Measurements from ENCODE around the gene CDH4. TPM values are rescaled to one million over a fixed set of nuclear protein-coding genes. Genes with fewer than 3 reads are reported as not detected.

CDH4 gene
- polyA plus RNA-seq, 4 donors: 6.1 to 8.9 (median 6.8) TPM

DNA sequence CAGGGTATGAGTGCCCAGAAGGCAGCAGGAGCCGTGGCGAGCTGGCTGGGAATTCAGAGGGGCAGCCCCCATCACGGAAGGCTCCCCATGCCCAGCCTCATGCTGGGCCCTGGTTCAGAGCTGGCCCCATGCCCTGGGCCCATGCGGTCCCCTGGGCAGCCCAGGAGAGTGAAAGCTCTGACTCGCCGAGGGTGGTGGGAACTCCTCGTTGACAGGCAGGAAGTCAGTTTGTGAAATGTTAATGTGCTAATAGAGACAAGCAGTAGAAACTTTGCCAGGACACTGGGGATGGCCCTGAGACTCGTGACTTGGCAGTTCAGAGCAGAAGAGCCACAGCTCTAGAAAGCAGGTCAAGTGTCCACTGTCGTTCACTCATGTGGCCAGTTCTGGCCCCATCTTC lies 460.6 kb downstream of the CDH4 start:
- DNase-seq (ENCODE audit: low read depth in 4 of 4, low spot score in 3 of 4): no peak

DNA sequence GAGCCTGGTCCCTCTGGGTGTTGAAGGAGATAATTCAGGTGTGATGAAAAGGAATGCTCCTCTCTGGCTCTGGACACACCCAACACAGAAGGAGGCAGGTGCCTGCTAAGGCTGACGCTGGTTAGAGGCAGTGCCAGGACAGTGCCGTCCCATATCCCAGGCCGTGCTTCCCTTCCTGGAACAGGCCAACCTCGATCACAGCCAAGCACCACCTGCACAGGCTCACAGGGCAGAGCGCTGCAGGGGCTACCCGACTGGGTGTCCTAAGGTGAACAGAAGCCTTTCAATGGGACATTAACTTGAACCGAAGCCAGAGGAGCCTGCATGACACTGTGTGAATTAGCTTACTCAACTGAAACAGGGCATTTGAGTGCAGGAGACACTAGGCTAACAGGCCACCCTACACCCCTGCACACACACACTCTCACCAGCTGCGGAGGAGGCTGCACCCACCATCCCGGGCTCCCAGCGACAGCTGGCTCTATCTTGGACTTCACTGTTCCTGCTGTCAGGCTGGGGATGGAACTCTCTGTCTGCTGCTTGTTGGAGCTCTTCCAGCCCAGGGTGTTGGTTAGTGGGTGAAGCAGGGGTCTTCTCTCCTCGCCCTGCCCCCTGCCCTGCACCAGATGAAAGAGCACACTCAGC lies 466.4 kb downstream of the CDH4 start:
- no peak for DNase-seq (ENCODE audit: low read depth in 4 of 4, low spot score in 3 of 4)

DNA sequence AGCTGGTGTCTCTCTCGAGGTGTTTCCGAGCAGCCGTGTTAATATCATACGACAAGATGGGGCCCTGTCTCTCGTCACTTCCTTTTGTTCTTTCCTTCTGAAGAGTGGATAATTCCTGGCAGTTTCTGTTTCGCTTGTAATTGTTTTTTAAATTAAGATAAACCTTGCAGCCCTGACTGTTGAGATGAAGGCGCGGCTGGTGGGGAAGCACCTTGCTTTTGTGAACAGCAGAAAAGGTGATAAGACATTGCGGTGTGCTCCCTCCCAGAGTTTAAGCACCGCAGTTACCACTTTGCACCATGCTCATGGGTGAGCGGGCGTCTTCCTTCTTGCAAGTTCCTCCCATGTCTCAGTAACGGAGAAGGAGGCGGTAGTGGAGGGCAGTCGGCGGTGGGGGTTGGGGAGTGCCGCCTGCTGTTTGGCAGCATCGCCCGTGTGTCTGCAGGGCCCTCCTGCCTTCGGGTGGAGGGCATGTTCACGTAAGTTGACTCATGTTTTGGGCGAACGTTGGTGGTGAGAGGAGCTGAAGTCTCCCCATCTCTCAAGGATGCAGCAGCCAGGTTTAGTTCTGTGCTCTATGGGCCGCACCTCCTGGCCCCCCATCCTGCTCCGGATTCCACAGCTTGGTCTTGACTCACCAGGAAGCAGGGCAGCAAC lies 467.8 kb downstream of the CDH4 start:
- no peak for DNase-seq (ENCODE audit: low read depth in 4 of 4, low spot score in 3 of 4)

DNA sequence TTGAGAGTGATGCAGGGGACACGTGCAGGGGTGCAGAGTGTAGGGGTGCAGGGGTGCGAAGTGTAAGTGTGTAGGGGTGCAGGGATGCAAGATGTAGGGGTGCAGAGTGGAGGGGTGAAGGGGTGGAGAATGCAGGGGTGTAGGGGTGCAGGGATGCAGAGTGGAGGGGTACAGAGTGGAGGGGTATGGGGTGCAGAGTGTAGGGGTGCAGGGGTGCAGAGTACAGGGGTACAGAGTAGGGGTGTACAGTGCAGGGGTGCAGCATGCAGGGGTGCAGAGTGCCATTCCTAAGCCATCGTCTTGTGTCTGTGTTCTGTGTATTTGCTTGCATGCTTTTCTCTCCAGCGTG lies 468.3 kb downstream of the CDH4 start:
- DNase-seq (ENCODE audit: low read depth in 4 of 4, low spot score in 3 of 4): no peak

DNA sequence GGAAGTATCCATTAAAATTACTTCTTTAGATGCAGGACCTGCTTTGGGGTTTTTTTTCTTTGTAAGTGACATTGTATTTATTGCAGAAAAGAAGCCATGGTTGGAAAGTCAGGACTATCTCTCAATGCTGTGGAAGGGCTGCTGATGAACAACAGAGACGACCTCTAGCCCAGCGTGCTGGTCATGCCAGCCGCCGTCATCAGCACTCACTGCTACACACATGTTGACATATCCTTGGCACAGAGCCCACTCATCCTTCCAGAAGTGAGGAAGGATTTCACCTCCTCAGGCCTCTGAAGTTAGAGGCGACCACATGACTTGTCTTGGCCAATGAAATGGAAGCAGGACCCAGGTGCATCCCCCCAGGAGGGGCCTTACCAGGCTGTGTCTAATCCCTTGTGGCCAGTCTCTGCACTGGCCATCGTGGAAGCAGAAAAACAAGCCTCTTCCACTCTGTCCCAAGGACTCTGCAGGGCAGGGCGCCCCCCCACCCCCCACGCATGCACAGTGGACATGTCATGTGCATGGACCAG lies 470.2 kb downstream of the CDH4 start:
- no peak for DNase-seq (ENCODE audit: low read depth in 4 of 4, low spot score in 3 of 4)

DNA sequence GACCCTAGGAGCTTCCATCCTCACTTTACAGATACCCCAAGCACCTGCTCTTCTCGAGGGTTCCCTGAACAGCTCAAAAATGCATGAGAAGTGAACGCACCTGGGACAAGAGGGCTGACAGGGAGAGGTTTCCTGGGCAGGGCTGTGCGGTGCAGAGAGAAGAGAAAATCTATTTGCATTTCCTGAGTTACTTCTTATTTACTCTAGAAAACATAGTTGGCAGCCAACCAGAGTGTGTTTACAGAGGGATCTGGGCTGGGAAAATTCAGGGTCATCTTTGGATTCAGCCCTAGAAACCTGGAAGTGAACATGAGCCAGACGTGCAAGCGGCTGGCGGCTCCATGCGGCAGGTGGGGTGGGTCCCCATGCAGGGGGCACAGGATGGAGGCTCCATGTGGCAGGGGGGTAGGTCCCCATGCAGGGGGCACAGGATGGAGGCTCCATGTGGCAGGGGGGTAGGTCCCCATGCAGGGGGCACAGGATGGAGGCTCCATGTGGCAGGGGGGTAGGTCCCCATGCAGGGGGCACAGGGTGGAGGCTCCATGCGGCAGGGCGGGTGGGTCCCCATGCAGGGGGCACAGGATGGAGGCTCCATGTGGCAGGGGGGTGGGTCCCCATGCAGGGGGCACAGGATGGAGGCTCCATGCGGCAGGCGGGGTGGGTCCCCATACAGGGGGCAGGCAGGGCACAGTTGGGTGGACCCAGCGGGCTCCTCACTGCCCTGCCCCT lies 471.6 kb downstream of the CDH4 start:
- DNase-seq (ENCODE audit: low read depth in 4 of 4, low spot score in 3 of 4): no peak

DNA sequence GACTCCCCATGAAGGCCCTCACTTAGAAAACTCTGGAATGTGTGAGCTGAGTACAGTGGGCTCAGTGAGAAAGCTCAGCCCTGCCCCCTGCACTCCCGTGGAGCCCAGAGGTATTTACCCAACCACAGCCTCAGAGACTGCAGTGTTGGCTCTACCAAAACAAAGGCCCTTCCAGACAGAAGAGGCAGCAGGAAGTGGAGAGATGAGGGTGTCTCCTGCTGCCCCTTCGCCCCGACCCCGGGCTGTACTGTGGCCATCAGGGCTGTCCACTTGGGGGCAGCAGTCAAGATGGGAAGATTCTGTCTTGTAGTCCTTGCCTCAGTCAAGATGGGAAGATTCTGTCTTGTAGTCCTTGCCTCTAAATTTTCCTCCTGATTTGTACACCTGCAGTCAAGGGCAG lies 472.3 kb downstream of the CDH4 start:
- no peak for DNase-seq (ENCODE audit: low read depth in 4 of 4, low spot score in 3 of 4)

DNA sequence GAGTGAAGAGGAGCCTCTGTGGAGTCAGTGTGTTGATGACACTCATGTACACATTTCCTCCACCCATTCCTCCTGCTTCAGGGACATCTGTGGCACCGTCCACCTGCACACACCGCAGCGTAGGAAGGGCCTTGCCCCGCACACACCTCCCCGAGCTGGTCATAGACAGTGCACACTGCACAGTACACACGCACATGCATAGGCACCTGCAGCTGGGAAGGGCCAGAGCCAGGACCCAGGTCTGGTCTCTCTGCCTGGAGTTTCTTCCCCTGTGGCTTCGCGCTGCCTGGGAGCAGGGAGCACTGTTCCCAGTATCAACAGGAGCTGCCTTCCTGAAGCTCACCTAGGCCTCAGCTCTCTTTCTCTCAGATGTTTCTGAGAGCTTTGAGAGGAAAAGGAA lies 473.1 kb downstream of the CDH4 start:
- DNase-seq (ENCODE audit: low read depth in 4 of 4, low spot score in 3 of 4): no peak

DNA sequence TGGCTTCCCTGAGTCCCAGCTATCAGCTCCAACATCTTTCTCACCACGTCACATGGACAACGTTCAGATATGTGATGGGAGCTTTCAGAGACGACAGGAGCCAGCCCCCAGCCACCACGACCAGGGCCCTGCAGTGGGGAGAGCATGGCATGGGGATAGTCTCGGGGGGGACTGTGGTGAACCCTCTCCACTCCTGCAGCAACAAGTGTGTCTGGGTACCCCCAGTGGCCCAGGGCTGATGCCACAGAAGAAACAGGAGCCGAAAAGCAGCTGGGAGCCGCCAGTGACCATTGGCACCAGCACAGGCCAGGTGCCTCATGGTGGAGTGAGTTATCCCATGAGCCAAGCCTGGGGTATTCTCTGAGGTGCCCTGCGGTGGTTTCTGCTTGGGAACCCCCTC lies 473.9 kb downstream of the CDH4 start:
- DNase-seq (ENCODE audit: low read depth in 4 of 4, low spot score in 3 of 4): no peak

DNA sequence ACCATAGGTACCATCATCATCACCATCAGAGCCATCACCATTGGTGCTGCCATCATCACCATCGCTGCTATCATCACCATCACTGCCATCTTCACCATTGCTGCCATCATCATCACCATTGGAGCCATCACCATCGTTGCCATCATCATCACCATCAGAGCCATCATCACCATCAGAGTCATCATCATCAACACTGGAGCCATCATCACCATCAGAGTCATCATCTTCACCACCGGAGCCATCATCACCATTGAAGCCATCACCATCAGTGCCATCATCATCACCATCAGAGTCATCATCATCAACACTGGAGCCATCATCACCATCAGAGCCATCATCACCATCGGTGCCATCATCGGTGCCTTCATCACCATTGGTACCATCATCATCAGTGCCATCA lies 474.9 kb downstream of the CDH4 start:
- DNase-seq (ENCODE audit: low read depth in 4 of 4, low spot score in 3 of 4): no peak

DNA sequence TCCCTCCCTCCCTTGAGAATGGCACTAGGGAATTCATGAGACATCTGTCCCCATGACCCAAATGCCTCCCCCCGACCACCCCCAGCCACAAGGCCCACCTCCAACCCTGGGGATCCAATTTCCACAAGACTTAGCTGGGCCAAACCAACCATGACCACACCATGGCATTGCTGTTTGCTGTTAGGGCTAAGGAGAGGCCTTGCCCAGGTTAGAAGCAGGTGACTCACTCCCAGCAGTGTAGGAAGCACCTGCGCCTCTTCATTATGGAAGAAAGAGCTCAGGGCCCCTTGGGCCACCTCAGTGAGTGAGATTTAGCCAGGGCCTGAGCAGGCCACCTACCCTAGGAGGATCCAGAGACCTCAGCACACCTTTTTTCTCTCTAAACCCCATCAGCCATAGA lies 475.7 kb downstream of the CDH4 start:
- no peak for DNase-seq (ENCODE audit: low read depth in 4 of 4, low spot score in 3 of 4)

DNA sequence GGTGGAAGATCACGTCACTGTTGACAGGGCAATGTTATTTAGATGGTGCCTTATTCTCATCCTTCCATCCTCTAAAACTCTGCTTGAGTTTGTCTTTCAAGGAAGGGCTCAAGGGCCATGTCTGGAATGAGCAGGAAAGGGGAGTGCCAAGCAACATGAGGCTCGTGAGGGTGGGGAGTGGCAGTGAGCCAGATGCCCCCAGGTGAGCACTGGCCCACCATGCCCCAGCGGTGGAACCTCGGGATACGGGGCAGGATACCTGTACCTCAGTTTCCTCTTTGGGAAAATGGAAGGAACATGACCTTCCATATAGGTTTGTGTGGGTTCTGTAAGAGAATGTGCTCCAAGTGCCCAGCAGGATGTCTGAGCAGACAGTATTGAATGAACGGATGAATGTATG lies 476.3 kb downstream of the CDH4 start:
- DNase-seq (ENCODE audit: low read depth in 4 of 4, low spot score in 3 of 4): no peak

DNA sequence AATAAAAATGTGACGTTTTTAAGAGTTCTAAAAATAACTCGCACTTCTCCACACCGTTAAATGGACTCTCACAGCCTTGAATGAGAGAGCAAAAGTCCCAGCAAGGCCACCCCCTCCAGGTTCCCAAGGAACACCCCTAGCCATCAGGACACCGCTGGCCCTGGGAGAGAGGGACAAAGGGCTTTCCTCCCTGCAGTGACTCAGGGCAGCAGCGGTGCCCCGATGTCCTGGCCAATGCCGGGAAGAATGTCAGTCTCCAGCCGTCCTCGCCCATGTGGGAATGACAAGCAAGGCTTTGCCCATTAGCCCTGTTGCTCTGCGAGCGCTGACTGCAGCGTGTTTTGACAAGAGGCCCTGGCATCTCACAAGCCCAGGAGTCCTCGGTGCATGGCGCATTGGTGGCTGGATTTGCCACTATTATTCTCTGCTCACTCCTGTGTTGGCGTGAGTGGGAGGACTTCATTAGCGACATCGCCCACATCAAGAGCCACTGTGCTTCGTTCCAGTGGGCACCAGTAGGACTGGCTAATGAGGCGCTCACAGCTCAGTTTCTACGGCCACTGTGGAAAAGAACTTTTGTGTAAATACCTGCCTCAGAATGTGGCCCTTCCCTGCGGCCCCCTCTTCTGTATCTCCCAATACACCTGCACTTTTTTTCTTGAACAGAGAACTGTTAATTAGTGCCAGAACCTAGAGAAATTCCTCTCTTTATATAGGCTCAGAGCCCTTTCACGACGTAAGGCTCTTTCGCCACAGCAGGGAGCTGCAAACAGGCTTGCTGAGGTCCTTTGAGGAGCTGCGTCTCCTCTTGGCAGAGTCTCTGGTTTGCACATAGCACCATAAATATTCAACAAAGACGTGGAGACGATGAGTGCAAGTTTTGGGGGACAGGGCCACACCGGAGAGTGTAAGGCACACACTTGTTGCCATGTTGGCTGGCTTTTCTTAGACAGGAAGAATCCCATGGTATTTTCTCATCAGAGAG lies 477.0 kb downstream of the CDH4 start:
- DNase-seq (ENCODE audit: low read depth in 4 of 4, low spot score in 3 of 4): no peak

DNA sequence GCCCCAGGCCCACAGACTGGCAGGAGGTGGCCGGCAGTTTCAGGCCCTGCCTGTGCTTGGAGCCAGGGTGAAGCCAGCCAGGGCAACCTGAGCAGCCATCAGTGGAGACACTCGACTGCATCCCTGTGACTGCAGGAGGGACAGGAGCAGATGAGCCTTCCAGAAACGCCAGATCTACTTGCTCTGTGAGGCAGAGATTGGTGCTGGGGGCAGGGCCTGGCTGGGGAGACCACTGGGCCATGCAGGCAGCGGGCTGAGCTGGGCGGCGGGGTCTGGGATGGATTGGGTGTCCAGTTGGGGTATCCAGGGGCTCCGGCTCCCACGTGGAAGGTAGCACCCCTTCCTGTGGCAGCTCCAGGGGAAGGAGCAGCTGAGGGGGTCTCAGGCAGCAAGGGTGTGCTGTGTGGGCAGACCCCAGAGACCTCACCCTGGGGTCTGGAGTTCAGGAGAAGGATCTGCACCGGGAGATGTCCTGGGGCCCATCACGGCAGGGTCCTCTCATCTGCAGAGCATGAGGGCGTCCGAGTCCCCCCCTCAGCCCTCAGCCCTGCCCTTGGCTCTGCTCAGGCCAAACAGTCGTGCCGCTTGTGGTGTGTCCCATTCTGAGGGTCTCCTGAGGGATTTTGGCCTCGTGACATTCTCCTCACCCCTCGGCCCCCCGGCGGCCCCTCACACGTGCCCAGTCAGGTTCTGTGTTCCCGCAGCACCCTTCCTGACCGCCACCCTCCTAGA lies 478.7 kb downstream of the CDH4 start:
- no peak for DNase-seq (ENCODE audit: low read depth in 4 of 4, low spot score in 3 of 4)

DNA sequence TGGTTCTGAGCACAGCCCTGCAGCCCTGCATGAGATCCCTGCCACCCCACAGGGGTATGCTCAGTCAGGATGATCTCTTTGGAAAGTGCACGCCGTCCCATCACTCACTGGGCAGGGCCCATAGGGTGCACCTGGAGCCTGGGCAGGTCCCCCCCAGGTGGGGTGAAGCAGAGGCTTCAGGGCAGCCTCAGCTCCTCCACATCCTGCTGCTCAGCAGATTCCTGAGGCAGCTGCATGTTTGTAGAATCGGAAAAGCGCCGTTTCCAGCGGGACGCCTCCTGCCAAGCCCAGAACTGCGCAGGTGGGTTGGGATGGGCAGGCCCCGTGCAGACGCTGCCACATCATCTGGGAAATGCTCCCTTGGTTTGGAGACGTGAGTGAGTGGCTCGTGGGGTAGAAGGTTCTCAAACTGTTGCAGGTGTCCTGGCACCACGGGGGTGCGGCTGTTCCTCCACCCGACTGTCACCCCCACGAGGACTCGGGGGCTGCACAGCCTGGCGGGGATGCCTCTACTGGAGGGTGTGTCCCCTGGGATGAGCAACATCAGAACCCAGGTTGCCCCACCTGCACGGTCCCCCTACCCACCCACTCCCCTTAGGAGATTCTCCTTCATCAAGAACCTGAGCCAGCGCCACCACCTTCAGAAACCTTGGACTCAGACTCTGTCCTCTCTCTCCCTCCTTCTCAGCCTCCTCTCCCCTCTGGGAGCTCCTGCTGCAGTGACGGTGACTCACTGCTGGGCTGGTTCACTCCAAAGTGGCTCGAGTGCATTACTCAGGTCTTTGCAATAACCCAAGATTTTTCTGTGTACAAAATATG lies 479.5 kb downstream of the CDH4 start:
- no peak for DNase-seq (ENCODE audit: low read depth in 4 of 4, low spot score in 3 of 4)

DNA sequence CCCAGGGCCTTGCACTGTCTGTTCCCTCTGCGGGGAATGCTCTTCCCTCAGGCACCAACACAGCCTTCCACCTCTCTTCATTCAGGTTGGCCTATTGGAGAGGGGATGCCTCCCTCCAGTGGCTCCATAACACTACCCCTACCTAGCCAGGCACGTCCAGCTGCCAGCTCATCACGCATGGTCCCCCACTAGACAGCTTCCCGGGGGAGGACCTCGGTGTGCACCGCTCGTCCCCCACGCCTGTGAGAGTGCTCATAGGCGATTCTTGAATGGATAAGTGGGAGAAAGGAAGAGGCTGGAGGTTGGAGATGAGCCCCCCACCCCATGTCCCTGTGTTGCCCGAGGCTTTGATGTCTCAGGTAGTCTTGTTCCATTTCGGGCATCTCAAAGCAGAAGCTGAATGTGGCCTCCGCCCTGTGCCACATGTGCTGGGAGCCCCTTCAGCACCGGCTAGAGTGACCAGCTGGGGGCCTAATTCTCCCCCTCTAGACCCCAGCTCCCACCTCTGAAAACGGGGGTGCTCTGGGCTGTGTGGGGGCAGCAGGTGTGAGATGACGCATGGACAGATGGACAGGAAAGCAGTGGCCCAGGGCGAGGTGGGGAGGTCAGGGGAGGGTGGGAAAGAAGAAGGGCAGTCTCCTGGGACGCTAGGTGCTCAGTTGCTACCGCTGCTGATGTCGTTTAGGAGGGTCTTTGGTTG lies 480.6 kb downstream of the CDH4 start:
- DNase-seq (ENCODE audit: low read depth in 4 of 4, low spot score in 3 of 4): no peak

DNA sequence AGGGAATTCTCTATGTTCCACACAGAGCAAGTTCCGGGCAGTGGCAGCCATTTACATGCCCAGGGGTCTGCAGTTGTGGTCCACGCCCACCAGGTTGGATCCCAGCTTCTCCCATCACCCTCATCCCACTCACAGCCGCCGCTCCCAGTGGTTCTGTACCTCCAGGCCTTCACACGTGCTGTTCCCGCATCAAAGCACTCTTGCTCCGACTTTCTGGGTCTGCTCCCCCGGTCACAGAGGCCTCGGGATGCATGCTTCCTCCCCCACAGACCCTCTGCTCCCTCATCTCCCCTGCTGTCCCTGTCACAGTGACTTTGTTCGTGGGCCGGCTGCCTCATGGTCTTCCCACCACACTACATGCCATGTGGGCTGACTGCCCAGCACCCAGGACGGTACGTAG lies 481.2 kb downstream of the CDH4 start:
- no peak for DNase-seq (ENCODE audit: low read depth in 4 of 4, low spot score in 3 of 4)

DNA sequence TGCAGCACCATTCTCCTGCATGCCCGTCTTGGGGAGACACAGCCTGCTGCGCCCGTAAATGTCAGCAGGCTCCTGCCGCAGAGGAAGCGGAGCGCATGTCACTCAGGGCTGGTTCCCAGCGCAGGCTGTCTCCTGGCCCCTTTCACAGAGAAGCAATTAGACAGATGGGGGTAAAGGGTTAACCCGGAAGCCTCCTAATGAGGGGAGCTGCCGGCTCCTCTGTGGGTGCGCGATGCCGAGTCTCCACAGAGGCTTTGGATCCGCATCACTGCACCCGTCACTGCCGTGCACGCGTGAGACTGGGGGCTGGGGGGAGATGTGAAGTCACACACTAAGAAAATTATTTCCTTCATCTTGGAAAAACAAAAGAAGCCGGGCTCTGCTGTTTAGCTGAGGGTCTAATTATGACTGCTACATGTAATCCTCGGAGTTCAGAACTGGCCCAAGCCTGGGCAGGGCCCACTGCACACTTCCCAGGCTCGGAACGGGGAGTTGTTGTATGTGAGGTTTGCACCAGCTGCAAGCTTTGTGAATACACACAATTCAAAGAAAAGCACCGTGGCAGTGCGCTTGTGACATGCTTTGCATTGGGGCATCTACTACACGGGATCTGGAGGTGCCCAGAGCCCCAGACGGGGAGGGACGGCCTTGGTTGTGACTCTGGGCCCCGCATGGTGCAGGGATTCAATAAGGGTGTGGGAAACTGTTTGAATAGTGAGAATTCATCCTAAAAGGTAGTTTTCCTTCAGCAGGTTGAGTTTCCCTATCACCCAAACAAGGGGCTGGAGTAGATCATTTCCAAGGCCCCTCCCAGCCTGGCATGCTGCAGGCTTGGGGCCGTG lies 482.1 kb downstream of the CDH4 start:
- no peak for DNase-seq (ENCODE audit: low read depth in 4 of 4, low spot score in 3 of 4)
